WERI-Rb-1 (cell line): ENCODE data around the gene RCAN3.

Source experiments
- DNase-seq: peaks from one replicate; pipeline ENCODE4 v3.0.0-alpha.2; 2020
- H3K27ac ChIP-seq: fragments of 250-450 bp; sonication (Bioruptor Pico); 2 replicates; pipeline ENCODE4 v1.5.1; 2020; ENCODE audit warnings: mild to moderate bottlenecking, moderate library complexity
- H3K27me3 ChIP-seq: fragments of 250-450 bp; sonication (Bioruptor Pico); 2 replicates; pipeline ENCODE4 v1.5.1; 2021; ENCODE audit warnings: mild to moderate bottlenecking, low read depth, moderate library complexity; ENCODE audit not compliant: insufficient read depth, severe bottlenecking
- H3K36me3 ChIP-seq: fragments of 250-450 bp; sonication (Bioruptor Pico); 2 replicates; pipeline ENCODE4 v1.5.1; 2020; ENCODE audit warnings: mild to moderate bottlenecking, moderate library complexity
- H3K4me3 ChIP-seq: 2 replicates; pipeline ENCODE4 v1.5.1; 2011; ENCODE audit warnings: low read depth, mild to moderate bottlenecking, control low read depth, low read length
- H3K9me3 ChIP-seq: fragments of 250-450 bp; sonication (Bioruptor Pico); 2 replicates; pipeline ENCODE4 v1.5.1; 2021; ENCODE audit warnings: mild to moderate bottlenecking, moderate library complexity; ENCODE audit not compliant: severe bottlenecking
- TF ChIP-seq, protein P1 (sequence below): IDR thresholded peaks from 2 replicates; pipeline ENCODE4 v1.5.1; 2011; ENCODE audit warnings: low read depth, mild to moderate bottlenecking, control low read depth, inconsistent platforms, low read length

Gene RCAN3

DNA sequence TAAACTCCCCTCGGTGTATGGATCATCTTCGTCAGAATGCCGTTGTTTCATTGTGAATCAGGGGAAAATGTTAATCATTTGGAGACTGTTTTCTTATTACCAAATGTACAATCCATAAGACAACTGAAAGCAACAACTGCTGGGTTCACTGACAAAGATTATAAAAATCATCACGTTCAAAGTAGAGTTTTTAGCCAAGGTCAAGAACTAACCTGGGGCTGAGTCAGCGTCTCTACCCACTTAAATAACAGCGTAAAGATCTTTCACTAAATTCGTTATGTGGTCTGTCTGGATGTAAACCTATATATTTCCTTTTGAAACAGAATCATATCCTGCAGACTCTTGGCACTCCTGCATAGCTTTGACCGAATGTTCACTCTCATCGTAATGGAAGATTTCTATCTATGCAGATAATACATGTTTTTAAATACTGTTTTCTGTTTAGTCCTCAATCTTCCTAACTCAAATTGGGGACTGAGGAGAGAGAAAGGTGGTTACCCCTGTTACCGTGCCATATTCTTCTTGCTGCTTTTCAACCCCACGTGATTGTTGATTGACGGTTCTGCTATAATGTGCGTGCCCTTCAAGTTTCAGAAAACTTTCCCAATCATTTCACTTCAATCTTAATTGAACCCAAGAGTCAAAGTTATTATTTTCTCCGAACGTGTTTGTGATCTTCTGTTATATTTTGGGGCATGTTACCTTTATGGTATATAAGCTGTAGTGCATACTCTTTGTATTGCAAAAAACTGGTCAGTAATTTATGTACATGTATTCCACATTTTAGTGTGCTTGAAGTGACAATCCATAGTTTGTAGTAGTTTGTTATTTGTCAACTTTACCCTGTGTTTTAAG lies 37.6 kb downstream of the RCAN3 start:
- no peak for DNase-seq
- Histone ChIP-seq H3K4me3 (no peak overlapping the region), H3K27ac (no peak overlapping the region)

DNA sequence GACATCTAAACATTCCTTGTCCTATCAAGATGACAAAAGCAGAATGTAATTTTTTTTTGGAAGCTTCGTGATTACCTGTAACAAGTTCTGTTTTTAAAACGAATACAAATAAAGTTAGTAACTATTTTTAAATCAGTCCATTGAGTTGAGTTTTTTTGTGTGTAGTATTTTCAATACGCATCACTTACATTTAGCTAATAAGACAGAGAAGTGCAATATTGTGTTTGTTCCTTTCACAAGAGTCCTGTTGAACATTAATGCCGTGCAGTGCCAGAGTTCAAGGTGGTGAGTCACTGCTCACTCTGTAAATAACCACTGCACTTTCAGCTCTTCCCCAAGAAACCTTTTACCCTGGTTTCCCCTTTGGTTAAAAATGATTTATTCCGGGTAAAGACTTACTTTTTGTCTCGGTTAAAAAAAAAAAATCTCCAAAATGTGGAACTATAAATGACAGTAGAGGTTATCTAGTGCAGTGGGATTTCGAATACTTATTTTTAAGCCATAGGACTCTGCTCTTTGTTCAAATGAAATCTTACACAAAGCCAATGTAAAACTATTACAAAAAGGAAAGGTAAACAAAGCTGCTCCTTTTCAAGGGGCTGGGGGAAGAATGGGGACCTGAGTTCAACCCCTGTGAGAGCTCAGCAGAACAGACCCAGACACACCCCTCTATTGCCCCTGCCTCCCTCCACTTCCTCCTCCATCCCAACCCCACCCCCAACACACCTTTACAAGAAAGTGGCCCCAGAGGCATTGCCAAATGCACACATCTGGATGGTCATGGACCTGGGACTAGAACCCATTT lies 38.5 kb downstream of the RCAN3 start:
- H3K27ac ChIP-seq = no peak overlapping the region
- TF ChIP-seq, protein P1, sequence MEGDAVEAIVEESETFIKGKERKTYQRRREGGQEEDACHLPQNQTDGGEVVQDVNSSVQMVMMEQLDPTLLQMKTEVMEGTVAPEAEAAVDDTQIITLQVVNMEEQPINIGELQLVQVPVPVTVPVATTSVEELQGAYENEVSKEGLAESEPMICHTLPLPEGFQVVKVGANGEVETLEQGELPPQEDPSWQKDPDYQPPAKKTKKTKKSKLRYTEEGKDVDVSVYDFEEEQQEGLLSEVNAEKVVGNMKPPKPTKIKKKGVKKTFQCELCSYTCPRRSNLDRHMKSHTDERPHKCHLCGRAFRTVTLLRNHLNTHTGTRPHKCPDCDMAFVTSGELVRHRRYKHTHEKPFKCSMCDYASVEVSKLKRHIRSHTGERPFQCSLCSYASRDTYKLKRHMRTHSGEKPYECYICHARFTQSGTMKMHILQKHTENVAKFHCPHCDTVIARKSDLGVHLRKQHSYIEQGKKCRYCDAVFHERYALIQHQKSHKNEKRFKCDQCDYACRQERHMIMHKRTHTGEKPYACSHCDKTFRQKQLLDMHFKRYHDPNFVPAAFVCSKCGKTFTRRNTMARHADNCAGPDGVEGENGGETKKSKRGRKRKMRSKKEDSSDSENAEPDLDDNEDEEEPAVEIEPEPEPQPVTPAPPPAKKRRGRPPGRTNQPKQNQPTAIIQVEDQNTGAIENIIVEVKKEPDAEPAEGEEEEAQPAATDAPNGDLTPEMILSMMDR = no peak
- H3K27me3 ChIP-seq = no peaks in the 10 kb centered on the region
- no peak overlapping the region for H3K4me3 ChIP-seq
- H3K9me3 ChIP-seq = no peaks in the 10 kb centered on the region
- DNase-seq = no peak
- H3K36me3 ChIP-seq = no peaks in the 10 kb centered on the region

More for the DNA sequence above, 37.6 kb downstream of the RCAN3 start:
- peaks cover 1% of the 10 kb centered on the region; the same call in 1 of the 2 replicates for H3K36me3 ChIP-seq
- TF ChIP-seq, protein P1 = no peak
- H3K9me3 ChIP-seq = no peaks in the 10 kb centered on the region
- no peaks in the 10 kb centered on the region for H3K27me3 ChIP-seq

DNA sequence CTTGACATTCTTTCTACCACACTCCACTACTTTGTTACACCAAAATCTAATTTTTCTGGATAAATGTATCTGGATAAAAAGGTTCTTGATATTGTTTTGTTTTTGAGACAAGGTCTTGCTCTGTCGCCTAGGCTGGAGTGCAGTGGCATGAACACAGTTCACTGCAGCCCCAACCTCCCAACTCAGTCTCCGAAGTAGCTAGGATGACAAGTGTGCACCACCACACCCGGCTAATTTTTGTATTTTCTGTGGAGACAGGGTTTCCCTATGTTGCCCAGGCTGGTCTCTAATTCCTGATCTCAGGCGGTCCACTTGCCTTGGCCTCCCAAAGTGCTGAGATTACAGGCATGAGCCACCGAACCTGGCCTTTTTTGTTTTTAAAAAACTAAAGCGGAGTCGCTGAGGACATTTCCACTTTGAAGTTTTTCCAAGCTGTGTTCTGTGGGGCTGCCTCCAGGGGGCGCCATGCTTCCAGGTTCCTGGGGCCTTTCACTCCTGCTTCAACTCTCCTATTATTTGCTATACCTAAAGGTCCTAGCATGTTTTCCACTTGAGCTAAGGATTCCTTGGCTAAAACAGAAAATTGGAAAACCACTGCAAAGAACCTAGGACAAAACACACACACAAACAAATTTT lies 39.2 kb downstream of the RCAN3 start:
- no peaks in the 10 kb centered on the region for H3K36me3 ChIP-seq
- DNase-seq = peak; percentile 46
- TF ChIP-seq, protein P1 = peak; percentile 80
- no peaks in the 10 kb centered on the region for H3K9me3 ChIP-seq
- H3K27me3 ChIP-seq = no peaks in the 10 kb centered on the region
- H3K4me3 ChIP-seq = no peak overlapping the region
- no peak overlapping the region for H3K27ac ChIP-seq

DNA sequence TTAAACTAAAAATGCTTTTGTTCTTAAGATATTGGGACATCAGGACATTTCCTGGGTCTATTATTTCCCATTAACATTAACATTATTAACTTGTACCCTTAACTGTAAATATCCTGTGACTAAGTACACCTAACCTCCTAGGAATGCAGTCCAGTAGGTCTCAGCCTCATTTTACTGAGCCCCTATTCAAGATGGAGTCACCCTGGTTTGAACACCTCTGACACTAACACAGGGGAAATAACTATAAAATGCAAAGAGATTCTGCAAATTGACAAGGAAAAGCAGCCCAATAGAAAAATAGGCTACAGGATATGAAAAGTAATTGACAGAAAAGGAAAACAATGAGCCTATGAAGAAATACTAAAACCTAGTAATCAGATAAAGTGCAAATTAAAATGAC lies 41.6 kb downstream of the RCAN3 start:
- Histone ChIP-seq H3K4me3 (no peak overlapping the region), H3K27me3 (no peaks in the 10 kb centered on the region), H3K27ac (no peak overlapping the region), H3K9me3 (no peaks in the 10 kb centered on the region), H3K36me3 (no peaks in the 10 kb centered on the region)
- TF ChIP-seq, protein P1 = no peak
- no peak for DNase-seq

DNA sequence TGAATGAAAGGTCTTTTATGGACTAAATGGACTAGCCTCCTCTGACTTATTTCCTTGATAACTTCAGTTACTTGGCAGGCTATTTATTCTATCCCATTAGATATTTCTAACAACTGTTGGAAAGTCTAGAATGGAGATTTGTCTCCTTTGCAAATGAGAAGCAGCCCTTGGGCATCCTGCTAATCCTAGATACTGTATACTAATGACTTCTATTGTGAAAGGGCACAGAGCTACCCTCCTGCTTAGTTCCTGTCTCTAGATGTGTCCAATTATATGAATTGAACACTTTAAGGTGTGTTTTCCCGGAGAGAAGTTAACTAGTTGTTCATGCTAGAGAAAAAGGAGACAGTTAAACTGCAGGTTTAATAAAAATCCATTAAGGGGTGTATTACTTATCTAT lies 43.0 kb downstream of the RCAN3 start:
- Histone ChIP-seq H3K9me3 (no peaks in the 10 kb centered on the region), H3K4me3 (no peak overlapping the region), H3K36me3 (no peaks in the 10 kb centered on the region), H3K27ac (no peak overlapping the region), H3K27me3 (no peaks in the 10 kb centered on the region)
- TF ChIP-seq, protein P1 = no peak
- DNase-seq = no peak
